ENCODE data around the gene GRK5. TPM values are rescaled to one million over a fixed set of nuclear protein-coding genes. Genes with fewer than 3 reads are reported as not detected.

GRK5 gene
- total and polyA plus RNA-seq, 2 donors: 23.8 to 27.0 TPM

DNA sequence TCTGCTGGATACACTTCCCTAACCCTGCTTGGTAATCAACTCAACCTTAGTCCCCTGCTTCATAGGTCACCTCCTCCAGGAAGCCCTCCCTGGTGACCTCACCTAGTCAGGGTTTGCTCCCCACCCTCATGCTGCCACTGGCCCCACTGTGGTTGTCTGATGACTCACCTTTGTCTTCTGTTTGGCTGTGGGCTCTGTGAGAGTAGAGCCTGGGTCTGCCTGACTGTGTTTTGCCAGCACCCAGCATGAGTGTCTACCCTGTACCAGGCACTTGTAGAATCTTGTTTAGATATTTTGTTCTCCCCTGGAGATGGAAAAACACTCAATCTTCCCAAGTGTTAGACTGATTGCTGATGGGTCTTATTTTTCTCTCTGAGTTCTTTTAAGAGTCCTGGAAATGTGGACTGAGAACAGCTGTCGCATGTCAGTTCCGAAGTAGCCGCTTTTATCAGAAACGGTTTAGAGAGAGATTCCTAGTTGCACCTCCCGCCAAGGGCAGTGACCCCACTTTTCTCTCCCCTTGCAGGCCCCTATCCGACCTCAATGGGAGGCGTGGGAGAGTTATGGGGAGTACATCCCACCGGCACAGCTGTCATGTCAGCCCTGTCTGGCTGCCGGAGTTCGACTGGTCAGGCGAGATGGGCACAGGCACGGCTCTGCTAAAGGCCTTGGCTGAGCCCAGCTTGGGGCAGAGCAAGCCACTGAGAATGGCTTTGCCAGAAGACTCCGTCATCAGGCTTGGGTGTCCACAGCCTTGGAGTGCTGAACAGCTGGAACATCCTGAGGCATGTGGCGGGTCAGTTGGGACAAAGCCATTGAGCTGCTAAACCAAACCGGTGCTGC lies 134.3 kb downstream of the GRK5 start:
- DNase-seq (ENCODE audit: extremely low spot score): peak; percentile 67
- 39% methylated on average over 15 of the region's 15 CpGs for WGBS
- Histone ChIP-seq H3K27ac (ENCODE audit: low read depth) (no peak overlapping the region), H3K4me3 (ENCODE audit: low read depth, low read length) (no peak overlapping the region), H3K4me1 (ENCODE audit: insufficient read depth) (no peaks in the 10 kb centered on the region), H3K36me3 (ENCODE audit: insufficient read depth) (no peaks in the 10 kb centered on the region)

DNA sequence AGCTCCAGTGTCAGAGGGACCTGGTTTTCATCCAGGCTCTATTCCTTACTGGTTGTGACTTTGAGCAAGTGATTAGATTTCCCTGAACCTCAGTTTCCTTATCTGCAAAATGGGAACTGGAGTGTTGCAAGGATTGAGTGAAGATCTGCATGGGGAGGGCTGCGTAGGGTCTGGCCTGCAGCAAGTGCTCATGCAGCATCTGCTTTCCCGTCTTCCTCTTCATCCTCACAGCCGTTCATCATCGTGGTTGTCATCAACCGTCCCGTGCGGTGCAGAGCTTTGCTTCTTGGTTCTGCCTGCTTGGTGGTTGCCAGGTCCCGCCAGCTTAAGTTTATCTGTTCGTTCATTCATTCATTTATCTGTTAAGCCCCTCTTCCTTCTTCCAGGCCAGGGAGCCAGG lies 135.0 kb downstream of the GRK5 start:
- Histone ChIP-seq H3K36me3 (ENCODE audit: insufficient read depth) (no peaks in the 10 kb centered on the region), H3K4me1 (ENCODE audit: insufficient read depth) (no peaks in the 10 kb centered on the region), H3K4me3 (ENCODE audit: low read depth, low read length) (no peak overlapping the region), H3K27ac (ENCODE audit: low read depth) (no peak overlapping the region)
- no peak for DNase-seq (ENCODE audit: extremely low spot score)
- 49% methylated on average over 9 of the region's 9 CpGs for WGBS

DNA sequence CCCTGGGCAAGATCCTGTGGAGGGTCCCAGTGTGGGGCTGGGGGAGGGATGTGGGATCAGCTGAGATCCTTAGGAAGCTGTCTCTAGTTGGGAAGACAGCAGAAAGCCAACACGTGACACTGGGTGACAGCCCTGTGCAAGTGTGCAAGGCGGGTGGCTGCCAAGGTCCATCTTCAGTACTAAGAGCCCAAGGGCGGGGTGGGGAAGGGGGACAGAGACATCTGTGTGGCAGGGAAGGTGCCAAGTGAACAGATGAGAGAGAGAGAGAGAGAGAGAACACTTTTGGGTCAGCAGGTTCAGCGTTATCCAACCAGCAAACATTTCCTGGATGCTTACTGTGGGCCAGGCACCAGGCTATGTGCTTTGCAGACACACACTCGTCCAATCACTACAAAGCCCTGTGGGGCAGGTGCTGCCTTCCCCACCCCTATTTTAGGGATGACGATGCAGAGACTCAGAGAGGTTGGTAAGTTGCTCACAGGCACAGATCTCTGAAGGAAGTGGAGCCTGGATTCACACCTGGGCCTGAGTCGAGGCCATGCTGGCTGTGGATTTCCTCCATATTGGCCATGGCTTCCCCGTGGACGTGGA lies 135.7 kb downstream of the GRK5 start:
- WGBS: 91% methylated on average over 9 of the region's 9 CpGs
- DNase-seq (ENCODE audit: extremely low spot score): no peak
- Histone ChIP-seq H3K4me3 (ENCODE audit: low read depth, low read length) (no peak overlapping the region), H3K27ac (ENCODE audit: low read depth) (no peak overlapping the region), H3K4me1 (ENCODE audit: insufficient read depth) (no peaks in the 10 kb centered on the region), H3K36me3 (ENCODE audit: insufficient read depth) (no peaks in the 10 kb centered on the region)

DNA sequence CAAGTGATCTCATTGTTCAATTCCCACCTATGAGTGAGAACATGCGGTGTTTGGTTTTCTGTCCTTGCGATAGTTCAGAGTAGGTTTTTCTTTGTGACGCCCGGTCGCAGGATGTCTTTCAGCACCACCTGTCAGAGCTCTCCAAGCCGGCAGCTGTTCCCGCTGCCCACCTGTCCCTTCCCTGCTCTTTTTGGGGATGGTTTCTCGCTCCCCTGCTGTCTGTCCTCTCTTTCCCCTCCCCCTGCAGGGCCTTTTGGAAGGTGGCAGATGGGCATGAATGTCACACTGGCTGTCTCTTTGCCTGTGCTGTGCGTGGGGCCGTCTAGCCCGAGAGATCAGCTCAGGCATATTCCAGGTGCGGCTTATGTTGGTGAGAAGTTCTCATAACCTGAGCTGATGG lies 137.0 kb downstream of the GRK5 start:
- 96% methylated on average over 12 of the region's 12 CpGs for WGBS
- H3K4me1 ChIP-seq (ENCODE audit: insufficient read depth): no peaks in the 10 kb centered on the region
- DNase-seq (ENCODE audit: extremely low spot score): no peak

GRCh38 chr10:119346095-119346832 lies 138.9 kb downstream of the GRK5 start:
- 87% methylated on average over 16 of the region's 16 CpGs for WGBS
- DNase-seq (ENCODE audit: extremely low spot score): no peak
- H3K4me3 ChIP-seq (ENCODE audit: low read depth, low read length): no peak overlapping the region
- no peaks in the 10 kb centered on the region for H3K36me3 ChIP-seq (ENCODE audit: insufficient read depth)
- no peaks in the 10 kb centered on the region for H3K4me1 ChIP-seq (ENCODE audit: insufficient read depth)
- H3K27ac ChIP-seq (ENCODE audit: low read depth): no peak overlapping the region

More for the DNA sequence above, 137.0 kb downstream of the GRK5 start:
- no peaks in the 10 kb centered on the region for H3K36me3 ChIP-seq (ENCODE audit: insufficient read depth)
- H3K4me3 ChIP-seq (ENCODE audit: low read depth, low read length): no peak overlapping the region
- H3K27ac ChIP-seq (ENCODE audit: low read depth): no peak overlapping the region

GRCh38 chr10:119347181-119347974 lies 140.0 kb downstream of the GRK5 start:
- no peaks in the 10 kb centered on the region for H3K36me3 ChIP-seq (ENCODE audit: insufficient read depth)
- 96% methylated on average over 17 of the region's 17 CpGs for WGBS
- H3K27ac ChIP-seq (ENCODE audit: low read depth): no peak overlapping the region
- no peaks in the 10 kb centered on the region for H3K4me1 ChIP-seq (ENCODE audit: insufficient read depth)
- H3K4me3 ChIP-seq (ENCODE audit: low read depth, low read length): no peak overlapping the region
- no peak for DNase-seq (ENCODE audit: extremely low spot score)

DNA sequence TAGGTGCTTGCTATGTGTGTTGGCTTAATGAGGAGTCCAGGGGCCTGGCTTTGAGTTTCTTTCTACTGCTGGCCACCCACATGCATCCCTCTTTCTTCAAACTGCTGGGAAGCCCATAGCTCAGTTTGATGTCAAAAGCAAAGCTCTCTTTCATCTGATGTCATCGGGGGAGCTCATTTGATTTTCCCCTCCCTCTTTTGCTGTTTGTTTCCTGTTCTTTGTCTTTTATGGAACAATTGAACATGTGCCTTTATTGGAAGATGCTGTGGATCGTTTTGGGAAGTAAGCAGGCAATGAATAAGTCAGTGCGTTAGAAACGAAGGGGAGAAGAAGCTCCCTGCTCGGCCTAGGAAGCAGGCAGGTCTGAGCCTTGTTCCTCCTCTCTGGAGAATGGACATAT lies 140.7 kb downstream of the GRK5 start:
- Histone ChIP-seq H3K4me1 (ENCODE audit: insufficient read depth) (no peaks in the 10 kb centered on the region), H3K27ac (ENCODE audit: low read depth) (no peak overlapping the region), H3K36me3 (ENCODE audit: insufficient read depth) (no peaks in the 10 kb centered on the region), H3K4me3 (ENCODE audit: low read depth, low read length) (no peak overlapping the region)
- DNase-seq (ENCODE audit: extremely low spot score): no peak
- 81% methylated on average over 5 of the region's 5 CpGs for WGBS

DNA sequence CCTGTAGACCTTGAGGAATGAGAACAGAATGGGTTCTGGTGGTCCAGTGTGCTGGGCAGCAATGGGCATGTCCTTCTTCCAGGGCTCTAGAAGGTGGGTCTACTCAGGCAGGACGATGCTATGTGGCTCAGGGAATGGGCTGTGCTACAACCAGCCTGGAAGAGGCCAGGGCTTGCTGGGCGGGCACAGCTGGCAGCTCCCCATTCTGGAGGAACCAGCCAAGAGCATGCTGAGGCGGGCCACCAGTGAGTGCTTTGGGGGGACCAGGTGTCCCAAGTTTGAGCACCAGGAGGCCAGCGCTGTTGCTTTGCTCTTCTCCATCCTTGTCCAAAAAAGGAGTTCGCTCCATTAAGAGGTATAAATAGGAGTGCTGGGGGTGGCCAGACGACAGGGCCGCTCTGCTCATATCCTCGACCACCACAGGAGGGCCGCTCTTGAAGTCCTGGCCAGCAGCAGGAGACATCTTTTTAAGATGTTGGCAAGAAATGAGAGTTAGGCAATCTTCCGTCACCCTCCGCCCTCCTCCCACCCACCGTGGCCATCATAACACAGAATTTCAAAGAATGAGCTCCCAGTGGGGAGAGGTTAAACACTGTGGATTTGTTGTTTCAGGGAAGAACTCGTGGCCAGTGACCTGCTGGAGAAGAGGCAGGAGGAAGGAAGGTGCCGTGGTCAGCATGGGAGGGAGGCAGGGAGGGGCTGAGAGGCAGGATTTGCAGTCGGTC lies 141.3 kb downstream of the GRK5 start:
- Histone ChIP-seq H3K36me3 (ENCODE audit: insufficient read depth) (no peaks in the 10 kb centered on the region), H3K4me3 (ENCODE audit: low read depth, low read length) (no peak overlapping the region), H3K27ac (ENCODE audit: low read depth) (no peak overlapping the region), H3K4me1 (ENCODE audit: insufficient read depth) (no peaks in the 10 kb centered on the region)
- no peak for DNase-seq (ENCODE audit: extremely low spot score)
- 70% methylated on average over 15 of the region's 15 CpGs for WGBS

GRCh38 chr10:119349341-119349740 lies 142.0 kb downstream of the GRK5 start:
- H3K4me3 ChIP-seq (ENCODE audit: low read depth, low read length): no peak overlapping the region
- H3K36me3 ChIP-seq (ENCODE audit: insufficient read depth): no peaks in the 10 kb centered on the region
- H3K27ac ChIP-seq (ENCODE audit: low read depth): peak overlapping the region; percentile 0
- WGBS: 93% methylated on average over 5 of the region's 5 CpGs
- no peak for DNase-seq (ENCODE audit: extremely low spot score)
- H3K4me1 ChIP-seq (ENCODE audit: insufficient read depth): no peaks in the 10 kb centered on the region

- no peaks in the 10 kb centered on the region for H3K36me3 ChIP-seq (ENCODE audit: insufficient read depth)
- WGBS: 91% methylated on average over 9 of the region's 9 CpGs
- DNase-seq (ENCODE audit: extremely low spot score): no peak
- H3K4me3 ChIP-seq (ENCODE audit: low read depth, low read length): no peak overlapping the region
- H3K27ac ChIP-seq (ENCODE audit: low read depth): no peak overlapping the region
- no peaks in the 10 kb centered on the region for H3K4me1 ChIP-seq (ENCODE audit: insufficient read depth)
These were observed 142.6 kb downstream of the GRK5 start for GRCh38 chr10:119349937-119350501.

DNA sequence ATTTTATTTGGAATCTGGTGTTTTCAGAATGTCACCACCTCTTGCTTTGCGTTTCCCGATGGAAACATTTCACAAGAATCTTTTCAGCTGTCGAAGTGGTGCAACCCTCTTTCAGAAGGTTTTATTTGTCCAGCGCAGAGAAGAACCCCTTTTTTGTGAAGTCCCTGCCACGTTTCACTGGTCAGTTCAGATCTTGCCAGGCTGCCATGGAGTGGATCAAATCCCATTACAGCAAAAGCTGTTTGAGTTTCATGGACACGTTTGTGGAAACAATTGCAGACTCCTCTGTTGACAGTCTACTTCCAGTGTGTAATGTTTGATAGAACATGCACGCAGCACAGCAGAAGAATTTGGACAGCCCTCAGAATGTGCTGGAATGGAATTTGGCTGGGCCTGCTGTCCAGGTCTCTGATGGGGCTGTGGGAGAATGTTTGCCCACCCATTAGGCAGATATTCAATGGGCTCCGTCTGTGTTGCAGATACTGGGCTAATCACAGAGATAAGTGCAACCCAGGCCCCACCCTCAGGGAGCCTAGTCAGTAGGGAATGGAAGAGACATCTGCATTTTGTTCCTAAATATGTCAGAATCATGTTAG lies 143.2 kb downstream of the GRK5 start:
- Histone ChIP-seq H3K36me3 (ENCODE audit: insufficient read depth) (no peaks in the 10 kb centered on the region), H3K4me3 (ENCODE audit: low read depth, low read length) (no peak overlapping the region), H3K27ac (ENCODE audit: low read depth) (no peak overlapping the region), H3K4me1 (ENCODE audit: insufficient read depth) (no peaks in the 10 kb centered on the region)
- WGBS: 40% methylated on average over 8 of the region's 8 CpGs
- DNase-seq (ENCODE audit: extremely low spot score): no peak

- Histone ChIP-seq H3K4me3 (ENCODE audit: low read depth, low read length) (no peak overlapping the region), H3K4me1 (ENCODE audit: insufficient read depth) (no peaks in the 10 kb centered on the region), H3K36me3 (ENCODE audit: insufficient read depth) (no peaks in the 10 kb centered on the region), H3K27ac (ENCODE audit: low read depth) (no peak overlapping the region)
- no peak for DNase-seq (ENCODE audit: extremely low spot score)
- 80% methylated on average over 4 of the region's 4 CpGs for WGBS
These were observed 143.8 kb downstream of the GRK5 start for GRCh38 chr10:119351189-119351588.
